ENCODE measurements around the gene SPRR5. TPM values are rescaled to one million over a fixed set of nuclear protein-coding genes. Genes with fewer than 3 reads are reported as not detected.

SPRR5 gene
- total and polyA plus RNA-seq, 2 donors (not counting 3 experiments of a cell fraction or from before 2014, with no cell fraction given): not detected

DNA sequence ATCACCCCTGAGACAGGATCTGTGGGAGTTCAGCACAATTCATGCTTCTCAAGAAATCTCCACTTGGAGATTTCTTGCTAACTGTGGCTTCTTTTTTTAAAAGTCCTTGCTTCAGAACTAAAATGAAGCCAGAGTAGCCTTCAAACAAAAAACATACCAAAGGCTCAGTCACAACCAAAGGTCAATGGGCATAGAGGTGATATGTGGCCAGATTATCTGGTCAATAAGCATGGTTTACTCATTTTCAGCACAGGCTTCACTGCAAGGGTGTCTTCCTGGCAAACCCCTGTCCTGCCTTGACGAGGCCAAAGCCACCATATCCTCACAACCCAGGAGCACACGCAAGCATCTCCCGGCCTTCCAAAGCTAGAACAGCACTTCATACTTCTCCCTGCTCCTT is 12.3 kb downstream of the SPRR5 start:
- CTCF ChIA-PET: no interaction called here

More for the DNA sequence above, 12.3 kb downstream of the SPRR5 start:
- Histone ChIP-seq H3K36me3 (ENCODE audit: control insufficient read depth in 2 of 2, extremely low read depth in 1 of 2, insufficient read depth in 2 of 2, low read length in 2 of 2) (no peaks in the 10 kb centered on the region), H2AFZ (ENCODE audit: low read depth, low read length) (no peak overlapping the region), H3K4me2 (ENCODE audit: insufficient read depth, low read length) (no peak overlapping the region), H3K27ac (ENCODE audit: insufficient read depth, low read depth, low read length) (no peak overlapping the region), H3K4me1 (ENCODE audit: control insufficient read depth, extremely low read depth, insufficient read depth, low read length) (no peaks in the 10 kb centered on the region), H4K20me1 (replicated peaks; ENCODE audit: control insufficient read depth, extremely low read depth, insufficient read depth, low read length) (no peaks in the 10 kb centered on the region), H3K79me2 (ENCODE audit: control insufficient read depth, insufficient read depth, low read length) (no peaks in the 10 kb centered on the region), H3K9ac (replicated peaks; ENCODE audit: extremely low read depth, insufficient read depth, low read length) (no peak overlapping the region), H3K9me1 (replicated peaks; ENCODE audit: control insufficient read depth, extremely low read depth, insufficient read depth, low read length) (no peaks in the 10 kb centered on the region), H3K4me3 (replicated peaks in 1 of 3; ENCODE audit: insufficient read depth in 1 of 3, low read depth in 1 of 3, low read length in 3 of 3) (no peak overlapping the region), H3K9me3 (replicated peaks; ENCODE audit: control insufficient read depth, insufficient read depth, low read length) (no peaks in the 10 kb centered on the region), H3K27me3 (ENCODE audit: control insufficient read depth in 2 of 2, insufficient read depth in 2 of 2, low read length in 2 of 2) (no peaks in the 10 kb centered on the region)
- no peak for FAIRE-seq
- no peak for DNase-seq (ENCODE audit: low read depth, low spot score)
- BruUV-seq (replicated peaks): no TSS peak
- intact Hi-C loops (cut with micrococcal nuclease): no loop called here
- no peak for TF ChIP-seq POLR2AphosphoS5 (IDR thresholded peaks at IDR 0.05; ENCODE audit: insufficient read depth, low read depth, low read length)
- TF ChIP-seq JUN (IDR thresholded peaks at IDR 0.05; ENCODE audit: borderline replicate concordance, insufficient read depth, insufficient read length, low read depth): no peak
- TF ChIP-seq, protein P1, sequence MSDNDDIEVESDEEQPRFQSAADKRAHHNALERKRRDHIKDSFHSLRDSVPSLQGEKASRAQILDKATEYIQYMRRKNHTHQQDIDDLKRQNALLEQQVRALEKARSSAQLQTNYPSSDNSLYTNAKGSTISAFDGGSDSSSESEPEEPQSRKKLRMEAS (IDR thresholded peaks at IDR 0.05; ENCODE audit: insufficient read depth, insufficient read length): no peak
- no peak for TF ChIP-seq FOS (IDR thresholded peaks at IDR 0.05; ENCODE audit: borderline replicate concordance, insufficient read depth, low read length)
- no peak for TF ChIP-seq GATA2 (IDR thresholded peaks at IDR 0.05; ENCODE audit: insufficient read depth, insufficient read length, low read depth, low read length)
- TF ChIP-seq EZH2 (IDR thresholded peaks at IDR 0.05; ENCODE audit: borderline replicate concordance, low read depth, low read length, severe bottlenecking): no peak
- no peak for TF ChIP-seq POLR2A (IDR thresholded peaks at IDR 0.05; ENCODE audit: low read depth, low read length)
- TF ChIP-seq MYC (IDR thresholded peaks at IDR 0.05; ENCODE audit: low read depth, low read length): no peak
- TF ChIP-seq, protein P2, sequence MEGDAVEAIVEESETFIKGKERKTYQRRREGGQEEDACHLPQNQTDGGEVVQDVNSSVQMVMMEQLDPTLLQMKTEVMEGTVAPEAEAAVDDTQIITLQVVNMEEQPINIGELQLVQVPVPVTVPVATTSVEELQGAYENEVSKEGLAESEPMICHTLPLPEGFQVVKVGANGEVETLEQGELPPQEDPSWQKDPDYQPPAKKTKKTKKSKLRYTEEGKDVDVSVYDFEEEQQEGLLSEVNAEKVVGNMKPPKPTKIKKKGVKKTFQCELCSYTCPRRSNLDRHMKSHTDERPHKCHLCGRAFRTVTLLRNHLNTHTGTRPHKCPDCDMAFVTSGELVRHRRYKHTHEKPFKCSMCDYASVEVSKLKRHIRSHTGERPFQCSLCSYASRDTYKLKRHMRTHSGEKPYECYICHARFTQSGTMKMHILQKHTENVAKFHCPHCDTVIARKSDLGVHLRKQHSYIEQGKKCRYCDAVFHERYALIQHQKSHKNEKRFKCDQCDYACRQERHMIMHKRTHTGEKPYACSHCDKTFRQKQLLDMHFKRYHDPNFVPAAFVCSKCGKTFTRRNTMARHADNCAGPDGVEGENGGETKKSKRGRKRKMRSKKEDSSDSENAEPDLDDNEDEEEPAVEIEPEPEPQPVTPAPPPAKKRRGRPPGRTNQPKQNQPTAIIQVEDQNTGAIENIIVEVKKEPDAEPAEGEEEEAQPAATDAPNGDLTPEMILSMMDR (IDR thresholded peaks at IDR 0.05; ENCODE audit: extremely low read depth in 1 of 2, insufficient read depth in 1 of 2, low read depth in 1 of 2, low read length in 2 of 2): no peak
- POLR2A ChIA-PET: no interaction called here
- dilution Hi-C loops (cut with MboI; ENCODE audit: extremely low pct_ligation_motif_present, low sequenced_read_pairs): no loop called here

Data from endothelial cell of umbilical vein (primary cell).